Measurements from ENCODE around the gene PTPRN2. TPM values are rescaled to one million over a fixed set of nuclear protein-coding genes. Genes with fewer than 3 reads are reported as not detected.

PTPRN2 gene
- total RNA-seq, 1 experiment from 2014 or later, result 2.1 TPM

- ChIA-PET RAD21 (ENCODE audit: low non-redundant PET in 1 of 2, low total read pairs in 2 of 2, uncharacterized antibody in 2 of 2, unreplicated experiment in 2 of 2) (no interaction called here), POLR2A (no interaction called here), CTCF (no interaction called here)
- DNase-seq (ENCODE audit: low read depth, low spot score) (no peak), ATAC-seq (no peak)
- Histone ChIP-seq H2AFZ (ENCODE audit: low read depth, low read length, poor library complexity, severe bottlenecking) (no peak overlapping the region), H3K9ac (ENCODE audit: low read length) (no peak overlapping the region), H3K79me2 (ENCODE audit: insufficient read depth, low read length) (no peaks in the 10 kb centered on the region), H3K27ac (ENCODE audit: low read depth, low read length) (no peak overlapping the region), H3K4me1 (ENCODE audit: control insufficient read depth in 1 of 2, insufficient read depth in 2 of 2, low read length in 2 of 2) (no peaks in the 10 kb centered on the region), H3K27me3 (ENCODE audit: insufficient read depth, low read length) (no peaks in the 10 kb centered on the region; the same call in 1 of the 2 replicates), H3K9me2 (ENCODE audit: insufficient read depth) (no peaks in the 10 kb centered on the region), H4K20me1 (ENCODE audit: insufficient read depth) (no peaks in the 10 kb centered on the region), H3K4me2 (ENCODE audit: low read length) (no peak overlapping the region), H3K4me3 (replicated peaks in 1 of 2; ENCODE audit: low read depth in 1 of 2, low read length in 2 of 2) (no peak overlapping the region), H3K36me3 (ENCODE audit: control insufficient read depth in 1 of 2, insufficient read depth in 2 of 2, low read length in 2 of 2) (no peaks in the 10 kb centered on the region), H3K9me3 (ENCODE audit: control insufficient read depth in 1 of 2, insufficient read depth in 1 of 2, low read depth in 1 of 2, low read length in 2 of 2) (peaks cover 1% of the 10 kb centered on the region in 2 experiments; a peak in 1 of 4 replicates)
- TF ChIP-seq SIN3A (IDR thresholded peaks at IDR 0.05; ENCODE audit: low read depth) (no peak), ELF1 (IDR thresholded peaks at IDR 0.05; ENCODE audit: borderline replicate concordance, low read depth) (no peak), POLR2AphosphoS5 (IDR thresholded peaks at IDR 0.05; ENCODE audit: low read depth, low read length) (no peak), CTCF (IDR thresholded peaks at IDR 0.05 in 2 of 3, conservative IDR thresholded peaks at IDR 0.05 in 1 of 3; ENCODE audit: borderline replicate concordance in 1 of 3, insufficient read depth in 1 of 3, low read depth in 2 of 3, low read length in 2 of 3) (no peak), CEBPB (IDR thresholded peaks at IDR 0.05; ENCODE audit: low read depth) (no peak), POLR2A (IDR thresholded peaks at IDR 0.05; ENCODE audit: borderline replicate concordance, extremely low read depth, insufficient read depth, insufficient read length) (no peak)
- intact Hi-C loops (cut with micrococcal nuclease), result no loop called here
- BruUV-seq (replicated peaks), result no TSS peak
Observed at GRCh38 chr7:158302274-158303070, 285.2 kb downstream of the PTPRN2 start.

DNA sequence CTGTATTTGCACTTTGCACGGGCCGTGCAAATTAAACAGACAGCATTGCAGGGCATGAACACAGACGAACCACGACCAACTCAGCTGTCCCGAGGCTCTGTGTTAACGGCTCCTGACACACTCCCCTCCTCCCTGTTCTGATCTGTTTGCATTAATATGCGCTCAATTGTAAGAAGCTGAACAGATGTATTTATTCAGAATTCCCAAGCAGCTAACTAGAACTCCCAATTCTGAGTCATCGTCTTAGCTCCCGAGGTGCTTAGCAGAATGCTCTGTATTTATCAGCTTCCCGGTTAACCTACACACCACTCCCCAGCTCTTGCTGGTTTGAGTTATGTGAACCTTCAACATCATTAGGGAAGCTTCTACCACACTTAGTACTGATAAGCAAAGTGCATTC, 286.4 kb downstream of the PTPRN2 start:
- no peak for DNase-seq (ENCODE audit: low read depth, low spot score)
- Histone ChIP-seq H3K4me3 (replicated peaks in 1 of 2; ENCODE audit: low read depth in 1 of 2, low read length in 2 of 2) (no peak overlapping the region), H3K79me2 (ENCODE audit: insufficient read depth, low read length) (no peaks in the 10 kb centered on the region), H4K20me1 (ENCODE audit: insufficient read depth) (no peaks in the 10 kb centered on the region), H3K4me1 (ENCODE audit: control insufficient read depth in 1 of 2, insufficient read depth in 2 of 2, low read length in 2 of 2) (no peaks in the 10 kb centered on the region), H3K27ac (ENCODE audit: low read depth, low read length) (no peak overlapping the region), H2AFZ (ENCODE audit: low read depth, low read length, poor library complexity, severe bottlenecking) (no peak overlapping the region), H3K36me3 (ENCODE audit: control insufficient read depth in 1 of 2, insufficient read depth in 2 of 2, low read length in 2 of 2) (no peaks in the 10 kb centered on the region), H3K27me3 (ENCODE audit: insufficient read depth, low read length) (no peaks in the 10 kb centered on the region; the same call in 1 of the 2 replicates), H3K9me2 (ENCODE audit: insufficient read depth) (no peaks in the 10 kb centered on the region), H3K4me2 (ENCODE audit: low read length) (no peak overlapping the region), H3K9me3 (ENCODE audit: control insufficient read depth in 1 of 2, insufficient read depth in 1 of 2, low read depth in 1 of 2, low read length in 2 of 2) (no peaks in the 10 kb centered on the region), H3K9ac (ENCODE audit: low read length) (no peak overlapping the region)
- no TSS peak for BruUV-seq (replicated peaks)
- ChIA-PET CTCF (no interaction called here), RAD21 (ENCODE audit: low non-redundant PET in 1 of 2, low total read pairs in 2 of 2, uncharacterized antibody in 2 of 2, unreplicated experiment in 2 of 2) (no interaction called here), POLR2A (no interaction called here)
- TF ChIP-seq YY1 (IDR thresholded peaks at IDR 0.05; ENCODE audit: extremely low read depth, insufficient replicate concordance, low read depth, low read length), result no peak
- no peak for TF ChIP-seq CEBPB (IDR thresholded peaks at IDR 0.05; ENCODE audit: low read depth)
- no peak for TF ChIP-seq TCF7L2 (IDR thresholded peaks at IDR 0.05; ENCODE audit: borderline replicate concordance, extremely low read depth, insufficient read depth, insufficient read length)
- TF ChIP-seq CBX3 (IDR thresholded peaks at IDR 0.05; ENCODE audit: low read depth), result no peak
- no peak for TF ChIP-seq ZFX (IDR thresholded peaks at IDR 0.05)
- TF ChIP-seq POLR2A (IDR thresholded peaks at IDR 0.05; ENCODE audit: borderline replicate concordance, extremely low read depth, insufficient read depth, insufficient read length), result no peak
- no peak for TF ChIP-seq ZNF274 (IDR thresholded peaks at IDR 0.05; ENCODE audit: low read depth, low read length)
- TF ChIP-seq MAX (IDR thresholded peaks at IDR 0.05), result no peak
- no peak for TF ChIP-seq POLR2AphosphoS5 (IDR thresholded peaks at IDR 0.05; ENCODE audit: low read depth, low read length)
- no peak for TF ChIP-seq SRF (IDR thresholded peaks at IDR 0.05; ENCODE audit: low read depth)
- no peak for ATAC-seq
- intact Hi-C loops (cut with micrococcal nuclease), result no loop called here
